Measurements from ENCODE around the gene LRRC9. TPM values are rescaled to one million over a fixed set of nuclear protein-coding genes. Genes with fewer than 3 reads are reported as not detected.

Gene LRRC9
- total and polyA plus RNA-seq, 2 donors (not counting 1 experiment from before 2014, with no cell fraction given) = not detected

DNA sequence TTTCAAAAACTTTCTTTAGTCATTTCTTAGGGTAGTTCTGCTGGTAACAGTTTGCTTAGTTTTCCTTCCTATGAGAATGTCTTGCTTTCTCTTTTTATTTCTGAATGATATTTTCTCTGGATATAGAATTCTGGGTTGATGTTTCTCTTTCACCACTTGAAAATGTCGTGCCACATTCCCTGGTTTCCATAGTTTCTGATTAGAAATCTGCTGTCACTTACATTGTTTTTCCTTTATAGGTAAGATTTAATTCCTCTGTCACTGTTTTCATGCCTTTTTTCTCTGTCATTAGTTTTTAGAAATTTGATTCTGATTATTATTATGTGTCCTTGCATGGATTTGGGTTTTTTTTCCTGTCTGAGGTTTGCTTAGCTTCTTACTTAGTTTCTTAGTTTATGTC lies 94.5 kb downstream of the LRRC9 start:
- H2AFZ ChIP-seq (ENCODE audit: insufficient read depth, low read depth, low read length, poor library complexity, severe bottlenecking) = no peak overlapping the region
- no peaks in the 10 kb centered on the region for H3K4me1 Mint-ChIP-seq
- no peak overlapping the region for H3K4me2 ChIP-seq (replicated peaks; ENCODE audit: low read depth, low read length, poor library complexity, severe bottlenecking)
- H3K4me1 ChIP-seq (ENCODE audit: control insufficient read depth in 2 of 2, insufficient read depth in 2 of 2, low read length in 2 of 2) = no peaks in the 10 kb centered on the region
- POLR2A ChIA-PET = no interaction called here
- TF ChIP-seq EZH2 (IDR thresholded peaks at IDR 0.05; ENCODE audit: borderline replicate concordance, insufficient read depth, low read depth, low read length, poor library complexity, severe bottlenecking) = no peak
- TF ChIP-seq, protein P1, sequence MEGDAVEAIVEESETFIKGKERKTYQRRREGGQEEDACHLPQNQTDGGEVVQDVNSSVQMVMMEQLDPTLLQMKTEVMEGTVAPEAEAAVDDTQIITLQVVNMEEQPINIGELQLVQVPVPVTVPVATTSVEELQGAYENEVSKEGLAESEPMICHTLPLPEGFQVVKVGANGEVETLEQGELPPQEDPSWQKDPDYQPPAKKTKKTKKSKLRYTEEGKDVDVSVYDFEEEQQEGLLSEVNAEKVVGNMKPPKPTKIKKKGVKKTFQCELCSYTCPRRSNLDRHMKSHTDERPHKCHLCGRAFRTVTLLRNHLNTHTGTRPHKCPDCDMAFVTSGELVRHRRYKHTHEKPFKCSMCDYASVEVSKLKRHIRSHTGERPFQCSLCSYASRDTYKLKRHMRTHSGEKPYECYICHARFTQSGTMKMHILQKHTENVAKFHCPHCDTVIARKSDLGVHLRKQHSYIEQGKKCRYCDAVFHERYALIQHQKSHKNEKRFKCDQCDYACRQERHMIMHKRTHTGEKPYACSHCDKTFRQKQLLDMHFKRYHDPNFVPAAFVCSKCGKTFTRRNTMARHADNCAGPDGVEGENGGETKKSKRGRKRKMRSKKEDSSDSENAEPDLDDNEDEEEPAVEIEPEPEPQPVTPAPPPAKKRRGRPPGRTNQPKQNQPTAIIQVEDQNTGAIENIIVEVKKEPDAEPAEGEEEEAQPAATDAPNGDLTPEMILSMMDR (IDR thresholded peaks at IDR 0.05) = no peak
- H3K36me3 ChIP-seq (replicated peaks in 1 of 2; ENCODE audit: control extremely low read depth in 1 of 2, control insufficient read depth in 1 of 2, extremely low read depth in 1 of 2, insufficient read depth in 2 of 2, low read length in 1 of 2) = no peaks in the 10 kb centered on the region
- H3K27me3 ChIP-seq (replicated peaks in 1 of 4; ENCODE audit: control extremely low read depth in 1 of 4, control insufficient read depth in 3 of 4, insufficient read depth in 4 of 4, low read length in 3 of 4) = no peaks in the 10 kb centered on the region
- CTCF ChIA-PET = no interaction called here
- ATAC-seq (ENCODE audit: low read depth) (no peak), DNase-seq (no peak)
- H3K79me2 ChIP-seq (ENCODE audit: control insufficient read depth, insufficient read depth, low read length) = no peaks in the 10 kb centered on the region
- no peak overlapping the region for H3K4me3 Mint-ChIP-seq
- no peaks in the 10 kb centered on the region for H4K20me1 ChIP-seq (ENCODE audit: control insufficient read depth, insufficient read depth, low read length, poor library complexity, severe bottlenecking)
- H3K9me3 ChIP-seq (ENCODE audit: control extremely low read depth in 1 of 3, control insufficient read depth in 2 of 3, insufficient read depth in 1 of 3, low read length in 2 of 3) = peaks cover 0 to 7% (median 7%) of the 10 kb centered on the region in 3 donors
- H3K27ac Mint-ChIP-seq = no peak overlapping the region
- no peak overlapping the region for H3K27ac ChIP-seq (ENCODE audit: low read length in 2 of 2)
- peaks cover 11% of the 10 kb centered on the region for H3K27me3 Mint-ChIP-seq
- intact Hi-C loops (cut with micrococcal nuclease) = no loop called here
- peaks cover 2% of the 10 kb centered on the region for H3K9me3 Mint-ChIP-seq (ENCODE audit: insufficient read depth)
- H3K9ac ChIP-seq (ENCODE audit: low read length) = no peak overlapping the region
- H3K4me3 ChIP-seq (ENCODE audit: control extremely low read depth in 1 of 5, extremely low read depth in 1 of 5, insufficient read depth in 1 of 5, low read depth in 2 of 5, low read length in 4 of 5) = no peak overlapping the region
- WGBS (ENCODE audit: insufficient coverage) = no CpG with 5 or more reads among the region's 1 CpG

DNA sequence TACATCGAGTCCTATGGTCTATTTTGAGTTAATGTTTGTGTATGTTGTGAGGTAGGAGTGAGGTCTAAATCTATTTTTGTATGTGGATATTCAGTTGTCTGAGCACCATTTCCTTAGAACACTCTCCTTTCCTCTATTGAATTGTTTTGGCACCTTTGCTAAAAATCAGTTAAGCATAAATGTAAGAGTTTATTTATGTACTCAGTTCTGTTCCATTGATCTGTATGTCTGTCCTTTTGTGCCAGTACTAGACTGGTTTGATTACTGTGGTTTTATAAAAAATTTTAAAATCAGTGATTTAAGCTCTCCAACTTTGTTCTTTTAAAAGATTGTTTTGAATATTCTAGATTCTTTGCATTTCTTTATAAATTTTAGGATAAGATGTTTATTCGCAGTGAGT lies 101.7 kb downstream of the LRRC9 start:
- no peak overlapping the region for H3K27ac ChIP-seq (ENCODE audit: low read length in 2 of 2)
- no peaks in the 10 kb centered on the region for H3K9me3 ChIP-seq (ENCODE audit: control extremely low read depth in 1 of 3, control insufficient read depth in 2 of 3, insufficient read depth in 1 of 3, low read length in 2 of 3)
- peaks cover 19% of the 10 kb centered on the region for H3K27me3 Mint-ChIP-seq
- ATAC-seq (ENCODE audit: low read depth) (no peak), DNase-seq (no peak)
- H3K4me3 ChIP-seq (ENCODE audit: control extremely low read depth in 1 of 5, extremely low read depth in 1 of 5, insufficient read depth in 1 of 5, low read depth in 2 of 5, low read length in 4 of 5) = no peak overlapping the region
- no peaks in the 10 kb centered on the region for H4K20me1 ChIP-seq (ENCODE audit: control insufficient read depth, insufficient read depth, low read length, poor library complexity, severe bottlenecking)
- no peaks in the 10 kb centered on the region for H3K27me3 ChIP-seq (replicated peaks in 1 of 4; ENCODE audit: control extremely low read depth in 1 of 4, control insufficient read depth in 3 of 4, insufficient read depth in 4 of 4, low read length in 3 of 4)
- H3K36me3 ChIP-seq (replicated peaks in 1 of 2; ENCODE audit: control extremely low read depth in 1 of 2, control insufficient read depth in 1 of 2, extremely low read depth in 1 of 2, insufficient read depth in 2 of 2, low read length in 1 of 2) = no peaks in the 10 kb centered on the region
- no peak for TF ChIP-seq EZH2 (IDR thresholded peaks at IDR 0.05; ENCODE audit: borderline replicate concordance, insufficient read depth, low read depth, low read length, poor library complexity, severe bottlenecking)
- H3K9ac ChIP-seq (ENCODE audit: low read length) = no peak overlapping the region
- H3K4me3 Mint-ChIP-seq = no peak overlapping the region
- H3K4me1 Mint-ChIP-seq = no peaks in the 10 kb centered on the region
- ChIA-PET POLR2A (no interaction called here), CTCF (no interaction called here)
- H3K79me2 ChIP-seq (ENCODE audit: control insufficient read depth, insufficient read depth, low read length) = no peaks in the 10 kb centered on the region
- intact Hi-C loops (cut with micrococcal nuclease) = no loop called here
- WGBS (ENCODE audit: insufficient coverage) = no CpG with 5 or more reads among the region's 2 CpGs
- H2AFZ ChIP-seq (ENCODE audit: insufficient read depth, low read depth, low read length, poor library complexity, severe bottlenecking) = no peak overlapping the region
- H3K4me2 ChIP-seq (replicated peaks; ENCODE audit: low read depth, low read length, poor library complexity, severe bottlenecking) = no peak overlapping the region
- no peaks in the 10 kb centered on the region for H3K9me3 Mint-ChIP-seq (ENCODE audit: insufficient read depth)
- no peaks in the 10 kb centered on the region for H3K4me1 ChIP-seq (ENCODE audit: control insufficient read depth in 2 of 2, insufficient read depth in 2 of 2, low read length in 2 of 2)
- no peak overlapping the region for H3K27ac Mint-ChIP-seq

All from B cell (primary cell).